HG02759 (cell line): ENCODE data around the gene PRR9.
"Not testable (repeated sequence)": the region's sequence is repeated elsewhere in the genome, so short reads cannot be mapped to it uniquely, and the experiment has no call there.

Source experiments
- ATAC-seq: cut with Tn5 transposase; IDR thresholded peaks from one replicate; pipeline ENCODE4 v1.9.1; 2021; ENCODE audit warnings: mild to moderate bottlenecking, moderate library complexity; ENCODE audit not compliant: unreplicated experiment

Gene PRR9

GRCh38 chr1:153229076-153229829 lies 11.9 kb downstream of the PRR9 start:
- not testable (repeated sequence) for ATAC-seq

GRCh38 chr1:153231363-153231762 lies 14.0 kb downstream of the PRR9 start:
- no peak for ATAC-seq

GRCh38 chr1:153231785-153232184 lies 14.4 kb downstream of the PRR9 start:
- no peak for ATAC-seq

GRCh38 chr1:153232553-153232952 lies 15.2 kb downstream of the PRR9 start:
- no peak for ATAC-seq

- ATAC-seq: no peak
Measured at GRCh38 chr1:153233448-153233847, 16.1 kb downstream of the PRR9 start.

GRCh38 chr1:153238527-153238926 lies 21.1 kb downstream of the PRR9 start:
- ATAC-seq: no peak

GRCh38 chr1:153242160-153242559 lies 24.8 kb downstream of the PRR9 start:
- ATAC-seq: no peak

- ATAC-seq: no peak
Measured at GRCh38 chr1:153245466-153245865, 28.1 kb downstream of the PRR9 start.

- no peak for ATAC-seq
Measured at GRCh38 chr1:153246018-153246417, 28.6 kb downstream of the PRR9 start.

GRCh38 chr1:153246825-153247224 lies 29.4 kb downstream of the PRR9 start:
- ATAC-seq: no peak

- no peak for ATAC-seq
Measured at GRCh38 chr1:153248176-153248879, 30.9 kb downstream of the PRR9 start.

- no peak for ATAC-seq
Measured at GRCh38 chr1:153250166-153250565, 32.8 kb downstream of the PRR9 start.

- no peak for ATAC-seq
Measured at GRCh38 chr1:153251087-153251486, 33.7 kb downstream of the PRR9 start.

- ATAC-seq: no peak
Measured at GRCh38 chr1:153251562-153251961, 34.2 kb downstream of the PRR9 start.

- ATAC-seq: no peak
Measured at GRCh38 chr1:153251988-153252387, 34.6 kb downstream of the PRR9 start.

GRCh38 chr1:153253076-153253475 lies 35.7 kb downstream of the PRR9 start:
- ATAC-seq: no peak

GRCh38 chr1:153253693-153254092 lies 36.3 kb downstream of the PRR9 start:
- no peak for ATAC-seq

- no peak for ATAC-seq
Measured at GRCh38 chr1:153259387-153259786, 42.0 kb downstream of the PRR9 start, which contains the start of gene LORICRIN. LORICRIN (plus strand) TSS chr1:153259687; CDS start chr1:153260950, 1,263 bp downstream.

- peak; percentile 34 for ATAC-seq
Measured at GRCh38 chr1:153260585-153261280, 43.3 kb downstream of the PRR9 start.

- no peak for ATAC-seq
Measured at GRCh38 chr1:153261281-153262069, 44.1 kb downstream of the PRR9 start.

GRCh38 chr1:153262070-153262366 lies 44.6 kb downstream of the PRR9 start:
- ATAC-seq: no peak
